Vagina (tissue), 2 donors: ENCODE results near the gene TNFRSF18. TPM values are rescaled to one million over a fixed set of nuclear protein-coding genes. Genes with fewer than 3 reads are reported as not detected.

Source experiments
- DNase-seq, 2 donors: peaks; one replicate each; pipeline ENCODE4 v3.0.0-alpha.2; 2017; ENCODE audit errors: extremely low spot score in 2 of 2
- H3K27ac ChIP-seq: fragments of 200-600 bp; sonication (generic); one replicate; pipeline ENCODE4 v1.5.1; 2019
- H3K27me3 ChIP-seq: fragments of 200-600 bp; sonication (generic); one replicate; pipeline ENCODE4 v1.5.1; 2019
- H3K36me3 ChIP-seq, 2 donors: fragments of 200-600 bp; sonication (generic); one replicate each; pipeline ENCODE4 v1.5.1; 2017 to 2019
- H3K4me1 ChIP-seq: fragments of 200-600 bp; sonication (generic); one replicate; pipeline ENCODE4 v1.5.1; 2019
- H3K4me3 ChIP-seq, 2 donors: fragments of 200-600 bp; sonication (generic); 1 replicate in 1 of 2; 2 replicates in 1 of 2; pipeline ENCODE4 v1.5.1; 2016 to 2019
- H3K9me3 ChIP-seq: fragments of 200-600 bp; sonication (generic); one replicate; pipeline ENCODE4 v1.5.1; 2019
- POLR2A ChIP-seq, 2 donors: fragments of 450-650 bp; IDR thresholded peaks; one replicate each; pipeline ENCODE4 v1.6.1; 2017; ENCODE audit warnings: antibody characterized with exemption in 2 of 2, mild to moderate bottlenecking in 2 of 2, moderate library complexity in 2 of 2
- POLR2AphosphoS5 ChIP-seq, 2 donors: sonication (generic); formaldehyde crosslinking; IDR thresholded peaks; one replicate each; pipeline ENCODE4 v1.9.0; 2017; ENCODE audit warnings: antibody characterized with exemption in 2 of 2, mild to moderate bottlenecking in 2 of 2, low read depth in 1 of 2; ENCODE audit not compliant: insufficient read depth in 1 of 2
- intact Hi-C: fragments of 100-400 bp; cut with DNase I; formaldehyde crosslinking; loops from one replicate; pipeline ENCODE4 v1.15.1; 2023
- total RNA-seq: library from RNA; depleted of rRNA; stranded (reverse); fragments of >200 nt; gene quantifications from one replicate; pipeline ENCODE4 v1.2.3, GENCODE V29; 2016
- TF ChIP-seq, protein P1 (sequence below), 3 experiments: fragments of 450-650 bp in 2 of 3; fragments of 200-600 bp in 1 of 3; sonication (generic) in 1 of 3; IDR thresholded peaks; one replicate each; pipeline ENCODE4 v1.5.1; 2017 to 2019; ENCODE audit warnings: antibody characterized with exemption in 3 of 3, mild to moderate bottlenecking in 2 of 3, moderate library complexity in 2 of 3

Gene TNFRSF18
- total RNA-seq, 1 donor from 2014 or later, result 4.4 TPM

DNA sequence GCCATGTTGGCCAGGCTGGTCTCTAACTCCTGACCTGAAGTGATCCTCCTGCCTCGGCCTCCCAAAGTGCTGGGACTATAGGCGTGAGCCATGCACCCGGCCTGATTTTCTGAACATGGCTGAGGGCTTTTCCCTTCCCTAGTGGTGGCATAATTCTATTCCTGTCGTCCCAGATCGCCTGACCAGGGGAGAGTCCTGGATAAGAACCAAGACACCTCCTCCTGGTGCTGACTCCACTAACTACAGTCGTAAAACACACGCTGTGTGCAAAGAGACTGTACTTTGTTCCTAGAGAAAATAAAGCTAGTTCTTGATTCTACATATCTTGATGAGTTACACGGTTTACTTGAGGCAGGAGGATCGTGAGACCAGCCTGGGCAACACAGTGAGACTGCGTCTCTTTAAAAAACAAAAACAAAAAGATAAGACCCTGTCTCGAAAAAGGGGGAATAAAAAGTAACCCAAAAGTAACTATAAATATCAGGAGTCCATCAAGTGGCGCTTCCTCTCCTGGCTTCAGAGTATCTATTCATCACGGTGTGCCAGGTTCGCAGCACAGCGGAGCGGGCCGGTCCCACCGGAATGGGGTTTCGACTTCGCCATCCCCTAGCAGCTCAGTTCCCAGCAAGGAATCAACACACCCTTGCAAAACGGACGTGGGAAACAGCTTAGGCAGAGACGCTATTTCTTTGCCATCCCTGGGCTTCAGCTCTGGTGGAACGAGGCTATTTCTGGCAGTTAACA, 24.4 kb upstream of the TNFRSF18 start:
- Histone ChIP-seq H3K4me1 (peaks cover 46% of the 10 kb centered on the region), H3K27ac (peak overlapping the region; percentile 86), H3K27me3 (no peaks in the 10 kb centered on the region), H3K4me3 (peak overlapping the region; percentile 80 to 94), H3K9me3 (no peaks in the 10 kb centered on the region), H3K36me3 (peaks cover 0 to 25% of the 10 kb centered on the region in 2 donors)
- intact Hi-C loops, result loop anchor here (10.0 kb wide), 1 partner anchor 106 kb away; no protein-coding TSS in a partner anchor
- no peak for TF ChIP-seq POLR2A (IDR thresholded peaks at IDR 0.05)
- TF ChIP-seq, protein P1, sequence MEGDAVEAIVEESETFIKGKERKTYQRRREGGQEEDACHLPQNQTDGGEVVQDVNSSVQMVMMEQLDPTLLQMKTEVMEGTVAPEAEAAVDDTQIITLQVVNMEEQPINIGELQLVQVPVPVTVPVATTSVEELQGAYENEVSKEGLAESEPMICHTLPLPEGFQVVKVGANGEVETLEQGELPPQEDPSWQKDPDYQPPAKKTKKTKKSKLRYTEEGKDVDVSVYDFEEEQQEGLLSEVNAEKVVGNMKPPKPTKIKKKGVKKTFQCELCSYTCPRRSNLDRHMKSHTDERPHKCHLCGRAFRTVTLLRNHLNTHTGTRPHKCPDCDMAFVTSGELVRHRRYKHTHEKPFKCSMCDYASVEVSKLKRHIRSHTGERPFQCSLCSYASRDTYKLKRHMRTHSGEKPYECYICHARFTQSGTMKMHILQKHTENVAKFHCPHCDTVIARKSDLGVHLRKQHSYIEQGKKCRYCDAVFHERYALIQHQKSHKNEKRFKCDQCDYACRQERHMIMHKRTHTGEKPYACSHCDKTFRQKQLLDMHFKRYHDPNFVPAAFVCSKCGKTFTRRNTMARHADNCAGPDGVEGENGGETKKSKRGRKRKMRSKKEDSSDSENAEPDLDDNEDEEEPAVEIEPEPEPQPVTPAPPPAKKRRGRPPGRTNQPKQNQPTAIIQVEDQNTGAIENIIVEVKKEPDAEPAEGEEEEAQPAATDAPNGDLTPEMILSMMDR (IDR thresholded peaks at IDR 0.05), result no peak
- no peak for TF ChIP-seq POLR2AphosphoS5 (IDR thresholded peaks at IDR 0.05; ENCODE audit: insufficient read depth in 1 of 2, low read depth in 1 of 2)
- no peak for DNase-seq

DNA sequence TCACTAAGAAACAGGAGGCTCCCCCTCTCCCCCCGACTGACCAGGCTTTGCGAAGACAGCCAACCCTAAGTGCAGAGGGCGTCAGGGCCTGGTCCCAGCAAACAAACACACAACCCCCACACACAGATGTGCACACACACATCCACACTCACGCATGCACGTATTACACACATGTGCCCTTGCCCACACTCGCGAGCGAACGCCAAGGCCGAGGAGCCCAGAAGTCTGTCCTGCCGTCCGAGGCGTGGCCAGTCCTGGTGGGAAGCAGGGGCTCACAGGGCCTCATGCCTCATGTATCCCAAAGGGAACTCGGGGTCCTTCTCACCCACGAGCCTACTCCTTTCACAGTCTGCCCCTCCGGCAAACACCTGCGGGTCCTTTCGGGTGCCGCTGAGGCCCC, 23.4 kb upstream of the TNFRSF18 start:
- Histone ChIP-seq H3K4me1 (peaks cover 50% of the 10 kb centered on the region), H3K27me3 (no peaks in the 10 kb centered on the region), H3K36me3 (peaks cover 0 to 36% of the 10 kb centered on the region in 2 donors), H3K9me3 (no peaks in the 10 kb centered on the region), H3K27ac (no peak overlapping the region), H3K4me3 (no peak overlapping the region)
- DNase-seq, result no peak
- intact Hi-C loops, result loop anchor here (10.0 kb wide), 1 partner anchor 105 kb away; no protein-coding TSS in a partner anchor
- TF ChIP-seq POLR2A (IDR thresholded peaks at IDR 0.05), result no peak
- TF ChIP-seq, protein P1 (IDR thresholded peaks at IDR 0.05), result no peak
- TF ChIP-seq POLR2AphosphoS5 (IDR thresholded peaks at IDR 0.05; ENCODE audit: insufficient read depth in 1 of 2, low read depth in 1 of 2), result no peak

DNA sequence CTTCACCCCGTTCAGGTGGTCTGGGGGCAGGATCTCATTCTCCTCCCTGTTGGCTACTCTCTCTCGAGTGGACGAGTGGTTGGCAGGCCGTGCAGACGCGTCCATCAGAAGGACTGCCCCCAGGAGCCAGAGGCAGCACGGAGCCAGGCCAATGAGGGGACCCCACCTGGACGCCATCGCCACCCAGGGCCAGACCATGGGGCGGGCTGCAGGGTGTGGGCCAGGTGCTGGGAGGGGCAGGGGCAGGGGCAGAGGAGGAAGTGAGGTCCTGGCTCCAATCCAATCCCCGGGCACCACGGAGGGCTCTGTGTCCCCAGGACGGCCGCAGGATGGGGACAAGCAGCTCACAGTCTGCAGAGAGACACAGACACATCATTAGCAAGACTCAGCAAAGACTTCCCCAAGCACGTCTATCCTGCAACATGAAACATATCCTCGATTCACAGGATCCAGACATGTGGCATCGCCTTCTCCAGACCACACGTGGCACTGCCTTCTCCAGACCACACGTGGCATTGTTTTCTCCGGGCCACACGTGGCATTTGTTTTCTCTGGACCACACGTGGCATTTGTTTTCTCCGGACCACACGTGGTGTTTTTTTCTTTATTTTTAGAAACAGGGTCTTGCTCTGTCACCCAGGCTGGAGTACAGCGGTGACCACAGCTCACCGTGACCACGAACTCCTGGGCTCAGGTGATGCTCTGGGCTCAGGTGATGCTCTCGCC, 22.4 kb upstream of the TNFRSF18 start:
- Histone ChIP-seq H3K9me3 (no peaks in the 10 kb centered on the region), H3K4me3 (no peak overlapping the region), H3K27me3 (no peaks in the 10 kb centered on the region), H3K36me3 (peaks cover 0 to 39% of the 10 kb centered on the region in 2 donors), H3K27ac (no peak overlapping the region), H3K4me1 (peaks cover 50% of the 10 kb centered on the region)
- DNase-seq, result no peak
- intact Hi-C loops, result no loop called here
- TF ChIP-seq POLR2AphosphoS5 (IDR thresholded peaks at IDR 0.05; ENCODE audit: insufficient read depth in 1 of 2, low read depth in 1 of 2) (no peak), POLR2A (IDR thresholded peaks at IDR 0.05) (no peak)
- TF ChIP-seq, protein P1 (IDR thresholded peaks at IDR 0.05), result no peak

DNA sequence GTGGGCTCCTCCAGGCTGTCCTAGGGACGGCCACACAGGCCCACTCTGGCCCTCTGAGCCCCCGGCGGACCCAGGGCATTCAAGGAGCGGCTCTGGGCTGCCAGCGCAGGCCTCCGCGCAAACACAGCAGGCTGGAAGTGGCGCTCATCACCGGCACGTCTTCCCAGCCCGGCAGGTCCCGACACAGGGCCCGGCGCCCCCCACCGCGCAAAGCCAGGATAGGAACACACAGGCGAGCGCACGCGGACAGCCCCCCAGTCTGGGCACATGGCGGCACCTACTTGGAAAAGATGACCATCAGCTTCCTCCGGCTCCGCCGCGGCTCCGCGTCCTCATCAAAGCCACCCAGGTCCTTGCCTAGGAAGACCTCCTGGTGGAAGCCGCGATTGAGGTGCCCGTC, 21.8 kb upstream of the TNFRSF18 start:
- intact Hi-C loops, result no loop called here
- H3K36me3 ChIP-seq, result peaks cover 0 to 45% of the 10 kb centered on the region in 2 donors
- no peak overlapping the region for H3K27ac ChIP-seq
- H3K4me1 ChIP-seq, result peaks cover 47% of the 10 kb centered on the region
- no peaks in the 10 kb centered on the region for H3K9me3 ChIP-seq
- no peak overlapping the region for H3K4me3 ChIP-seq
- DNase-seq, result no peak
- TF ChIP-seq POLR2AphosphoS5 (IDR thresholded peaks at IDR 0.05; ENCODE audit: insufficient read depth in 1 of 2, low read depth in 1 of 2) (no peak), POLR2A (IDR thresholded peaks at IDR 0.05) (no peak)
- TF ChIP-seq, protein P1 (IDR thresholded peaks at IDR 0.05), result no peak
- H3K27me3 ChIP-seq, result no peaks in the 10 kb centered on the region
